Stomach (tissue), 9 donors: ENCODE results near the gene HLCS. TPM values are rescaled to one million over a fixed set of nuclear protein-coding genes. Genes with fewer than 3 reads are reported as not detected.
A peak's percentile ranks its signal among the peaks of the same experiment; 100 is the strongest.
"Not testable (repeated sequence)": the region's sequence is repeated elsewhere in the genome, so short reads cannot be mapped to it uniquely, and the experiment has no call there.

Source experiments
- DNase-seq, 2 donors: peaks; one replicate each; pipeline versions ENCODE4 v3.0.0 to v3.0.0-alpha.2; 2013 to 2019
- H3K27ac ChIP-seq, 5 donors: fragments of 200-600 bp in 4 of 5; sonication (generic) in 4 of 5; one replicate each; pipeline ENCODE4 v1.5.1; 2013 to 2019; ENCODE audit warnings: mild to moderate bottlenecking in 1 of 5, moderate library complexity in 1 of 5
- H3K27me3 ChIP-seq, 3 donors: fragments of 200-600 bp; sonication (generic); one replicate each; pipeline ENCODE4 v1.5.1; 2017 to 2019; ENCODE audit warnings: mixed run types in 1 of 3
- H3K36me3 ChIP-seq, 4 donors: fragments of 200-600 bp; sonication (generic); 1 replicate in 3 of 4; 2 replicates in 1 of 4; pipeline ENCODE4 v1.5.1; 2016 to 2019
- H3K4me1 ChIP-seq, 4 donors: fragments of 200-600 bp; sonication (generic); one replicate each; pipeline ENCODE4 v1.5.1; 2016 to 2019
- H3K4me3 ChIP-seq, 4 donors: fragments of 200-600 bp; sonication (generic) in 3 of 4; one replicate each; pipeline ENCODE4 v1.5.1; 2016 to 2019; ENCODE audit warnings: mild to moderate bottlenecking in 1 of 4
- H3K9me3 ChIP-seq, 4 donors: fragments of 200-600 bp; sonication (generic); one replicate each; pipeline ENCODE4 v1.5.1; 2016 to 2019
- EP300 ChIP-seq: sonication (generic); formaldehyde crosslinking; IDR thresholded peaks from one replicate; pipeline ENCODE4 v1.6.1; 2017; ENCODE audit warnings: antibody characterized with exemption
- POLR2A ChIP-seq, 4 donors: fragments of 450-650 bp; IDR thresholded peaks; one replicate each; pipeline ENCODE4 v1.6.1; 2016; ENCODE audit warnings: antibody characterized with exemption in 4 of 4, control low read depth in 2 of 4, mild to moderate bottlenecking in 1 of 4, moderate library complexity in 1 of 4
- POLR2AphosphoS5 ChIP-seq, 3 donors: sonication (generic); formaldehyde crosslinking; IDR thresholded peaks; one replicate each; pipeline ENCODE4 v1.6.1; 2016; ENCODE audit warnings: antibody characterized with exemption in 3 of 3
- WGBS, 5 donors: extraction: QIAGEN DNeasy Blood & Tissue Kit in 3 of 5; methylation state at CpG; one replicate each; pipeline versions ENCODE4 v1.1.5 to v1.1.7; 2013 to 2018; 5-methylcytosine and 5-hydroxymethylcytosine counted together
- intact Hi-C: fragments of 100-400 bp; cut with DNase I; formaldehyde crosslinking; loops from one replicate; pipeline ENCODE4 v1.15.1; 2023; ENCODE audit warnings: low total_unique reads
- polyA plus RNA-seq, 3 donors: library from polyadenylated mRNA; stranded (reverse); fragments of 200-250 nt; gene quantifications; one replicate each; pipeline ENCODE4 v1.2.3, GENCODE V29; 2013
- total RNA-seq, 5 donors: library from RNA; depleted of rRNA; stranded (reverse); fragments of >200 nt; gene quantifications; one replicate each; pipeline versions ENCODE4 v1.1.0 to v1.2.3, GENCODE V29; 2014 to 2016
- TF ChIP-seq, protein P1 (sequence below), 7 experiments: fragments of 450-650 bp in 4 of 7; fragments of 200-600 bp in 3 of 7; sonication (generic) in 3 of 7; IDR thresholded peaks; one replicate each; pipeline ENCODE4 v1.5.1; 2016 to 2019; ENCODE audit warnings: antibody characterized with exemption in 7 of 7, control low read depth in 2 of 7, mild to moderate bottlenecking in 1 of 7
- donor health status: healthy with polysubstance abuse.
- donor health status: Bipolar disorder and iron deficiency.
- donor health status: healthy.

Gene HLCS
- total and polyA plus RNA-seq, 8 donors: 2.3 to 35.1 (median 13.9) TPM

DNA sequence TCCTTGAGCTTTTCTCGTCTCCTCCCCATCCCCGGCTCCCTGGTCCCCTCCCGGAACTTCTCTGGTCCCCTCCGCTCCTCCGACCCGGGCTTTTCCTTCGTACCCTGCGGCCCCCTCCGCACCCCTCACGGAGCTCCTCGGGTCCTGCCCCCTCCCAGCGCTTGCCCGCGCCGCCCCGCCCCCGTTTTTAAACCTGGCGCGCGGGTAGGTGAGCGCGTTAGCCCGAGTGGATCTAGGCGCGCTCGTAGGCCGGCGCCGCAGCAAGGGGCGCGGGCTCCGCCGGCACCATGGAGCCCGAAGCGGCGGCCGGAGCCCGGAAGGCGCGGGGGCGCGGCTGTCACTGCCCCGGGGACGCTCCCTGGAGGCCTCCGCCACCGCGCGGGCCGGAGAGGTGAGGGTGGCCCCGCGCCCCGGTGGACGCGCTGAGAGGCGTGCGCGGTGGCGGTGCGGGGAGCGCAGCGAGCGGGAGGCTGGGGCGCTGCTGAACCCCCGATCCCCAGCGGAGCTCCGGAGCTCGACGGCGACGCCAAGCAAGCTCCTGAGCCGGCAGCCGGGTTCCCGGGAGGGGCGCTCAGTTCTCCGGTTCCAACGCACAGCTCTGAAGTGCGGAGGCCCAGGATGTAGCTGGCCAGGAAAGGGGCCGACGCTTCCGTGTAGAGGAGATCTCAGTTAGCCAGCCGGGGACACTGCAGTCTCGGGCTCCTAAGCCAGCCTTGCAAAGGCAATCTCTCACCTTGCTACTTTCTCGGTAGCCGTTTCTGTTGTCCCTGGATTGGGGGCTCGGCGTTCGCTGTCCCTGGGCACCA, 40.2 kb upstream of the HLCS start, which contains the start of gene RIPPLY3:
Gene RIPPLY3 (plus strand): TSS at position 217 of the 806 bp plus-strand sequence. CDS start 71 bp downstream, at position 288.
- no peaks in the 10 kb centered on the region for H3K9me3 ChIP-seq
- no peak within 1 kb of the TSS for H3K27ac ChIP-seq
- H3K4me1 ChIP-seq: peaks cover 12 to 36% (median 28%) of the 10 kb centered on the region in 4 donors
- H3K4me3 ChIP-seq: peak within 1 kb of the TSS; percentile 47 to 74 (median 60)
- intact Hi-C loops: no loop called here
- TF ChIP-seq POLR2AphosphoS5 (IDR thresholded peaks at IDR 0.05): no peak
- no peak for TF ChIP-seq POLR2A (IDR thresholded peaks at IDR 0.05)
- TF ChIP-seq, protein P1, sequence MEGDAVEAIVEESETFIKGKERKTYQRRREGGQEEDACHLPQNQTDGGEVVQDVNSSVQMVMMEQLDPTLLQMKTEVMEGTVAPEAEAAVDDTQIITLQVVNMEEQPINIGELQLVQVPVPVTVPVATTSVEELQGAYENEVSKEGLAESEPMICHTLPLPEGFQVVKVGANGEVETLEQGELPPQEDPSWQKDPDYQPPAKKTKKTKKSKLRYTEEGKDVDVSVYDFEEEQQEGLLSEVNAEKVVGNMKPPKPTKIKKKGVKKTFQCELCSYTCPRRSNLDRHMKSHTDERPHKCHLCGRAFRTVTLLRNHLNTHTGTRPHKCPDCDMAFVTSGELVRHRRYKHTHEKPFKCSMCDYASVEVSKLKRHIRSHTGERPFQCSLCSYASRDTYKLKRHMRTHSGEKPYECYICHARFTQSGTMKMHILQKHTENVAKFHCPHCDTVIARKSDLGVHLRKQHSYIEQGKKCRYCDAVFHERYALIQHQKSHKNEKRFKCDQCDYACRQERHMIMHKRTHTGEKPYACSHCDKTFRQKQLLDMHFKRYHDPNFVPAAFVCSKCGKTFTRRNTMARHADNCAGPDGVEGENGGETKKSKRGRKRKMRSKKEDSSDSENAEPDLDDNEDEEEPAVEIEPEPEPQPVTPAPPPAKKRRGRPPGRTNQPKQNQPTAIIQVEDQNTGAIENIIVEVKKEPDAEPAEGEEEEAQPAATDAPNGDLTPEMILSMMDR (IDR thresholded peaks at IDR 0.05): no peak
- no peak for TF ChIP-seq EP300
- H3K36me3 ChIP-seq: no peaks in the 10 kb centered on the region
- WGBS, 5 donors: 1 to 6% (median 2%) methylated on average over 29 to 87 of the region's 87 CpGs
- H3K27me3 ChIP-seq: peaks cover 3 to 61% (median 14%) of the 10 kb centered on the region in 3 donors
- peak in 1 of 2 donors; percentile 60 for DNase-seq

DNA sequence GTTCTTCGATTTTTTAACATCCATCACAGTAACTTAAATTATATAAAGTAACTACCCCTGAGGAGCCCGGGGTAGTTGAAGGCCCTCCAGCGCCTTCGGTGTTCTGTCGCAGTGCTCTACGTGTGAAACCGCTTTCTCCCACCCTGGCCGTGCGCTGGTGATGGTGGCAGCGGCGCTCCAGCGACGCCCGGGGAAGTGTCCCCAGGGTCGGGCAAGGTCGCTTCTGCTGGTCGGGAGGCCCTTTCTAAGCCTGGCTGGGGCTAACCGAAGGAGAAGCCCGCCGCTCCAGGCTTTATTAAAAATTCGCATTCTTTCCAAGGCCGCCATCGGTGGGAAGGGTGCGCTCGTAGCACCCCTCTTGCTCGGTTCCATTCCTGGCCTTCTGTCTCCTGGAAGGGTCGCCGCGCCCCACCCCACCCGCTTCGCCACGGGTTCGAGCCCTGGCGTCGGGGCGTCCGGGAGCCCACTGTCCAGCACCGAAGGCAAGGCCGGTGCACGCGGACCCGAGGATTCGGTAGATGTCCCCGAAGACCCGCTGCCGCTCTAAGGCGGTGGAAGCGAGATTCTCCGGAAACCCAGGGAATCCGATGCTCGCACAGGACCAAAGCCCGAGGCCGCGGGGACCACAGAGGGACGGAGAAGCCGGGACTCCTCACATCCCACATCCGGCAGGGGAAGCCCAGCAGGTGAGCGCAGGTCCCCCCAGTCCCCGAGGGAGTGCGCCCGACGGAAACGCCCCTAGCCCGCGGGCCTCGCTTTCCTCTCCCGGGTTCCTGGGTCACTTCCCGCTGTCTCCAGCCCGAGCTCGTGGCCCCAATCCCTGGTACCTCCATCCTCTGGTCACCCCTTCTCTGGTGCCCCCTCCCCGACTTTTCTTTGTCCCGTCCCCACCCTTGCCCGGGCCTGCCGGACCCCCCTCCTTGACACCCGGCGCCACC, 39.3 kb upstream of the HLCS start:
- no peaks in the 10 kb centered on the region for H3K36me3 ChIP-seq
- no peaks in the 10 kb centered on the region for H3K9me3 ChIP-seq
- intact Hi-C loops: no loop called here
- peaks cover 12 to 36% (median 28%) of the 10 kb centered on the region in 4 donors for H3K4me1 ChIP-seq
- TF ChIP-seq POLR2AphosphoS5 (IDR thresholded peaks at IDR 0.05): no peak
- TF ChIP-seq, protein P1 (IDR thresholded peaks at IDR 0.05): no peak
- no peak overlapping the region for H3K27ac ChIP-seq
- 28 to 41% (median 34%) methylated on average over 57 to 76 of the region's 76 CpGs for WGBS, 5 donors
- DNase-seq: peak in 1 of 2 donors; percentile 44
- H3K4me3 ChIP-seq: peak overlapping the region; percentile 47 to 74 (median 60)
- H3K27me3 ChIP-seq: peaks cover 3 to 52% (median 14%) of the 10 kb centered on the region in 3 donors

DNA sequence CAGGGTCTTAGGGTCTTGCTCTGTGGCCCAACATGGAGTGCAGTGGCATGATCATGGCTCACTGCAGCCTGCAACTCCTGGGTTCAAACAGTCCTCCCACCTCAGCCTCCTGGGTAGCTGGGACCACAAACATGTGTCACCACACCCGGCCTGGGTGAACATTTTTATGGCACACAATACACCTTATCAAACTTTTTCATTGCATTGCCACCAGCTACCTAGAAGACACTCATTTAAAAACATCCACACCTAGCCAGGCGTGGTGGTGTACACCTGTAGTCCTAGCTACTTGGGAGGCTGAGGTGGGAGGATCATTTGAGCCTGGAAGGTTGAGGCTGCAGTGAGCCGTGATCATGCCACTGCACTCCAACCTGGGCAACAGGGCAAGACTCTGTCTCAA, 37.4 kb upstream of the HLCS start:
- Histone ChIP-seq H3K27me3 (peaks cover 3 to 36% (median 14%) of the 10 kb centered on the region in 3 donors), H3K4me1 (peaks cover 12 to 20% (median 17%) of the 10 kb centered on the region in 4 donors)
- DNase-seq, H3K9me3 ChIP-seq, H3K4me3 ChIP-seq, H3K27ac ChIP-seq, H3K36me3 ChIP-seq, intact Hi-C loops: not testable (repeated sequence)
- 46 to 75% (median 69%) methylated on average over 3 of the region's 3 CpGs for WGBS, 5 donors

DNA sequence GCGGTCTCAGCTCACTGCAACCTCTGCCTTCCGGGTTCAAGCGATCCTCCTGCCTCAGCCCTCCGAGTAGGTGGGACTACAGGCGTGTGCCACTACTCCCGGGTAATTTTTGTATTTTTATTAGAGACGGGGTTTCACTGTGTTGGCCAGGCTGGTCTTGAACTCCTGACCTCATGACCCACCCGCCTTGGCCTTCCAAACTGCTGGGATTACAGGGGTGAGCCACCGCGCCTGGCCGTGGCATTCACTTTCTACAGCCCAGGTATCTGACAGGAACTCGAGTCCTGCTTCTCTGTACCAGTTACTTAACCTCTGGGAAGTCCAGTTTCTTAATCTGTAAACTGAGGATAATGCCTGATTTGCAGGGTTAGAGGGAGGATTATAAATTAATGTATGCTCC, 36.4 kb upstream of the HLCS start:
- WGBS, 5 donors: 80 to 89% (median 84%) methylated on average over 12 of the region's 12 CpGs
- DNase-seq, intact Hi-C loops, H3K9me3 ChIP-seq, H3K27ac ChIP-seq, H3K36me3 ChIP-seq, H3K4me3 ChIP-seq: not testable (repeated sequence)
- H3K27me3 ChIP-seq: peaks cover 3 to 25% (median 14%) of the 10 kb centered on the region in 3 donors
- peaks cover 12 to 18% (median 17%) of the 10 kb centered on the region in 4 donors for H3K4me1 ChIP-seq

DNA sequence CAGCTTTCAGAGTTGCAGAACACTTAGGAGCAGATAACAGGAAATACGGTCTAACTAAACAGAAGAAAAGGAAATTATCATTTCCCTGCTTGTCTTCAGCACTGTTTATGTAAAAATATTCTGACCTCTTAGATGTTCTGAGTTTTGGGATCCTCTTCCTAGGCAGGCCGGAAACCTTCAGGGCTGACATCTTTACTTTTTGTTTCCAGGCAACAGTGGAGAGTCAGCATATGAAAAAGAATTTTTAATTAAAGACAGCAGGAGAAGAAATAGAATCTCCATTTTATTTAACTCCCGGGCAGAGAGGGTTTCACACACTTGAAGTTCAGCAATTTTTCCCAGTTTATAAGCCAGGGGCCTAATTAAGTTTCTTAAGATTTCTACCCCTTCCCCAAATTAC, 35.0 kb upstream of the HLCS start:
- Histone ChIP-seq H3K4me3 (no peak overlapping the region), H3K4me1 (peaks cover 6 to 8% (median 7%) of the 10 kb centered on the region in 4 donors), H3K36me3 (no peaks in the 10 kb centered on the region), H3K27me3 (peaks cover 1 to 11% (median 8%) of the 10 kb centered on the region in 3 donors), H3K9me3 (no peaks in the 10 kb centered on the region), H3K27ac (no peak overlapping the region)
- 39 to 55% (median 51%) methylated on average over 3 of the region's 3 CpGs for WGBS, 5 donors
- intact Hi-C loops: no loop called here
- DNase-seq: peak in 1 of 2 donors; percentile 31
- TF ChIP-seq POLR2AphosphoS5 (IDR thresholded peaks at IDR 0.05) (no peak), POLR2A (IDR thresholded peaks at IDR 0.05) (no peak), EP300 (no peak)
- TF ChIP-seq, protein P1 (IDR thresholded peaks at IDR 0.05): no peak
